GM23338 (cell line): ENCODE results near the gene MAPT. TPM values are rescaled to one million over a fixed set of nuclear protein-coding genes. Genes with fewer than 3 reads are reported as not detected.

Experiments
- ATAC-seq: fragments of 200-7000 bp; cut with Tn5 transposase; 3 replicates; pipeline ENCODE4 v1.9.1; 2020
- DNase-seq: peaks from one replicate; pipeline ENCODE4 v3.0.0-alpha.2; 2015; ENCODE audit warnings: low spot score
- H2AFZ ChIP-seq: fragments of 200-600 bp; sonication (generic); 2 replicates; pipeline ENCODE4 v1.8.0; 2016; ENCODE audit warnings: antibody characterized with exemption, mild to moderate bottlenecking, moderate library complexity
- H3F3A ChIP-seq: fragments of 200-600 bp; sonication (generic); replicated peaks from 2 replicates; pipeline ENCODE4 v1.8.0; 2017; ENCODE audit warnings: antibody characterized with exemption, mixed run types, low read depth
- H3K27ac ChIP-seq: fragments of 200-600 bp; sonication (generic); 2 replicates; pipeline ENCODE4 v1.6.1; 2016; ENCODE audit warnings: low read depth
- H3K27me3 ChIP-seq: fragments of 200-600 bp; sonication (generic); 2 replicates; pipeline ENCODE4 v1.8.0; 2016; ENCODE audit warnings: mild to moderate bottlenecking, mixed run types, moderate library complexity; ENCODE audit not compliant: insufficient read depth
- H3K36me3 ChIP-seq: fragments of 200-600 bp; sonication (generic); 2 replicates; pipeline ENCODE4 v1.8.0; 2016; ENCODE audit warnings: mild to moderate bottlenecking; ENCODE audit not compliant: insufficient read depth
- H3K4me1 ChIP-seq: fragments of 200-600 bp; sonication (generic); 2 replicates; pipeline ENCODE4 v1.8.0; 2016; ENCODE audit warnings: mild to moderate bottlenecking, moderate library complexity; ENCODE audit not compliant: insufficient read depth
- H3K4me2 ChIP-seq: fragments of 200-600 bp; sonication (generic); 2 replicates; pipeline ENCODE4 v1.7.1; 2017; ENCODE audit warnings: mixed run types
- H3K4me3 ChIP-seq: fragments of 200-600 bp; sonication (generic); 2 replicates; pipeline ENCODE4 v1.6.1; 2016; ENCODE audit warnings: mixed run types
- H3K79me2 ChIP-seq: fragments of 200-600 bp; sonication (generic); replicated peaks from 2 replicates; pipeline ENCODE4 v1.8.0; 2017; ENCODE audit warnings: mild to moderate bottlenecking; ENCODE audit not compliant: insufficient read depth
- H3K9me2 ChIP-seq: fragments of 200-600 bp; sonication (generic); 2 replicates; pipeline ENCODE4 v1.8.0; 2017; ENCODE audit not compliant: insufficient read depth
- H4K20me1 ChIP-seq: fragments of 200-600 bp; sonication (generic); replicated peaks from 2 replicates; pipeline ENCODE4 v1.8.0; 2017; ENCODE audit warnings: mild to moderate bottlenecking; ENCODE audit not compliant: insufficient read depth
- H3K27ac Mint-ChIP-seq: 2 replicates; pipeline ENCODE4 v1.8.0; 2020; ENCODE audit warnings: inconsistent platforms, mild to moderate bottlenecking, moderate library complexity, mixed read lengths
- H3K27me3 Mint-ChIP-seq: 3 replicates; pipeline ENCODE4 v1.8.0; 2022; ENCODE audit warnings: low read depth, mild to moderate bottlenecking, moderate library complexity, mixed read lengths, inconsistent platforms; ENCODE audit not compliant: insufficient read depth, poor library complexity
- H3K36me3 Mint-ChIP-seq: 3 replicates; pipeline ENCODE4 v1.8.0; 2021; ENCODE audit warnings: low read depth, mild to moderate bottlenecking, inconsistent platforms, moderate library complexity, mixed read lengths
- H3K4me1 Mint-ChIP-seq: 3 replicates; pipeline ENCODE4 v1.8.0; 2020; ENCODE audit warnings: mild to moderate bottlenecking, inconsistent platforms, mixed read lengths
- H3K4me3 Mint-ChIP-seq: 3 replicates; pipeline ENCODE4 v1.8.0; 2021; ENCODE audit warnings: moderate library complexity, mild to moderate bottlenecking, inconsistent platforms, mixed read lengths
- H3K9me3 Mint-ChIP-seq: 3 replicates; pipeline ENCODE4 v1.8.0; 2020; ENCODE audit warnings: moderate library complexity, mild to moderate bottlenecking, inconsistent platforms, mixed read lengths
- CREB1 ChIP-seq: fragments of 250-450 bp; sonication (Bioruptor Pico); IDR thresholded peaks from 2 replicates; pipeline ENCODE4 v1.5.0; 2020; ENCODE audit warnings: low read depth, mild to moderate bottlenecking, moderate library complexity
- ETS1 ChIP-seq: IDR thresholded peaks from 2 replicates; pipeline ENCODE4 v1.6.1; 2016; ENCODE audit warnings: antibody characterized with exemption
- POLR2AphosphoS5 ChIP-seq: IDR thresholded peaks from 2 replicates; pipeline ENCODE4 v1.6.1; 2016; ENCODE audit warnings: antibody characterized with exemption, low read depth
- STAT1 ChIP-seq: IDR thresholded peaks from one replicate; pipeline ENCODE4 v1.6.1; 2016; ENCODE audit warnings: antibody characterized with exemption; ENCODE audit not compliant: unreplicated experiment
- ZNF114 ChIP-seq: fragments of 250-450 bp; sonication (Bioruptor Pico); IDR thresholded peaks from 2 replicates; pipeline ENCODE4 v1.5.0; 2020; ENCODE audit warnings: mild to moderate bottlenecking, moderate library complexity
- polyA plus RNA-seq: library from polyadenylated mRNA; unstranded; fragments of >200 nt; fragmentation: Nextera tagmentation; extraction: Ambion mirVana; gene quantifications from 2 replicates; pipeline ENCODE4 v1.2.1, GENCODE V29; 2016
- total RNA-seq: library from RNA; depleted of rRNA; stranded (reverse); fragments of >200 nt; shearing (Covaris generic); gene quantifications from 2 replicates; pipeline ENCODE4 v1.2.3, GENCODE V29; 2014
- TF ChIP-seq, protein P1 (sequence below): fragments of 250-450 bp; sonication (Bioruptor Pico); IDR thresholded peaks from 2 replicates; pipeline ENCODE4 v1.5.0; 2020; ENCODE audit warnings: mild to moderate bottlenecking, moderate library complexity
- TF ChIP-seq, protein P2 (sequence below): IDR thresholded peaks from one replicate; pipeline ENCODE4 v1.6.1; 2018; ENCODE audit warnings: antibody characterized with exemption; ENCODE audit not compliant: unreplicated experiment

The MAPT gene
- total and polyA plus RNA-seq, 2 experiments from 2014 or later: 1.1 to 2.1 TPM

DNA sequence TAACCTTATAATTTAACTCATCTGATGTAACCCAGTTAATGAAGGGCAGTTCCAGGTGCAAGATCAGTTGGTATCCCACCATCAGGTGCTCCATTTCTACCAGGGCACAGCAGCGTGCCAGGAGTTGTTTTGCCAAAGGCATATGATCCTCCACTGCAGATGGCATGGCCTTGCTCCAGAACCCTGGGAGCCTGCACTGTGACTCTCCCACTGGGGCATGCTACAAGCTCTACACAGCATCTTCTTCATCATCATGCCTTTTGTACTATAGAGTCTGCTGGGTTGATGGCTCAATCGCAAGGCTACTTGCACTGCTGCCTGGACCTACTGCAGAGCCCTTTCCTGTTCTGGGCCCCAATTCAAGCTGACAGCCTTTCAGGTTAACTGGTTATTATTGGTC is 11.3 kb upstream of the MAPT start (continued):
- TF ChIP-seq, protein P1, sequence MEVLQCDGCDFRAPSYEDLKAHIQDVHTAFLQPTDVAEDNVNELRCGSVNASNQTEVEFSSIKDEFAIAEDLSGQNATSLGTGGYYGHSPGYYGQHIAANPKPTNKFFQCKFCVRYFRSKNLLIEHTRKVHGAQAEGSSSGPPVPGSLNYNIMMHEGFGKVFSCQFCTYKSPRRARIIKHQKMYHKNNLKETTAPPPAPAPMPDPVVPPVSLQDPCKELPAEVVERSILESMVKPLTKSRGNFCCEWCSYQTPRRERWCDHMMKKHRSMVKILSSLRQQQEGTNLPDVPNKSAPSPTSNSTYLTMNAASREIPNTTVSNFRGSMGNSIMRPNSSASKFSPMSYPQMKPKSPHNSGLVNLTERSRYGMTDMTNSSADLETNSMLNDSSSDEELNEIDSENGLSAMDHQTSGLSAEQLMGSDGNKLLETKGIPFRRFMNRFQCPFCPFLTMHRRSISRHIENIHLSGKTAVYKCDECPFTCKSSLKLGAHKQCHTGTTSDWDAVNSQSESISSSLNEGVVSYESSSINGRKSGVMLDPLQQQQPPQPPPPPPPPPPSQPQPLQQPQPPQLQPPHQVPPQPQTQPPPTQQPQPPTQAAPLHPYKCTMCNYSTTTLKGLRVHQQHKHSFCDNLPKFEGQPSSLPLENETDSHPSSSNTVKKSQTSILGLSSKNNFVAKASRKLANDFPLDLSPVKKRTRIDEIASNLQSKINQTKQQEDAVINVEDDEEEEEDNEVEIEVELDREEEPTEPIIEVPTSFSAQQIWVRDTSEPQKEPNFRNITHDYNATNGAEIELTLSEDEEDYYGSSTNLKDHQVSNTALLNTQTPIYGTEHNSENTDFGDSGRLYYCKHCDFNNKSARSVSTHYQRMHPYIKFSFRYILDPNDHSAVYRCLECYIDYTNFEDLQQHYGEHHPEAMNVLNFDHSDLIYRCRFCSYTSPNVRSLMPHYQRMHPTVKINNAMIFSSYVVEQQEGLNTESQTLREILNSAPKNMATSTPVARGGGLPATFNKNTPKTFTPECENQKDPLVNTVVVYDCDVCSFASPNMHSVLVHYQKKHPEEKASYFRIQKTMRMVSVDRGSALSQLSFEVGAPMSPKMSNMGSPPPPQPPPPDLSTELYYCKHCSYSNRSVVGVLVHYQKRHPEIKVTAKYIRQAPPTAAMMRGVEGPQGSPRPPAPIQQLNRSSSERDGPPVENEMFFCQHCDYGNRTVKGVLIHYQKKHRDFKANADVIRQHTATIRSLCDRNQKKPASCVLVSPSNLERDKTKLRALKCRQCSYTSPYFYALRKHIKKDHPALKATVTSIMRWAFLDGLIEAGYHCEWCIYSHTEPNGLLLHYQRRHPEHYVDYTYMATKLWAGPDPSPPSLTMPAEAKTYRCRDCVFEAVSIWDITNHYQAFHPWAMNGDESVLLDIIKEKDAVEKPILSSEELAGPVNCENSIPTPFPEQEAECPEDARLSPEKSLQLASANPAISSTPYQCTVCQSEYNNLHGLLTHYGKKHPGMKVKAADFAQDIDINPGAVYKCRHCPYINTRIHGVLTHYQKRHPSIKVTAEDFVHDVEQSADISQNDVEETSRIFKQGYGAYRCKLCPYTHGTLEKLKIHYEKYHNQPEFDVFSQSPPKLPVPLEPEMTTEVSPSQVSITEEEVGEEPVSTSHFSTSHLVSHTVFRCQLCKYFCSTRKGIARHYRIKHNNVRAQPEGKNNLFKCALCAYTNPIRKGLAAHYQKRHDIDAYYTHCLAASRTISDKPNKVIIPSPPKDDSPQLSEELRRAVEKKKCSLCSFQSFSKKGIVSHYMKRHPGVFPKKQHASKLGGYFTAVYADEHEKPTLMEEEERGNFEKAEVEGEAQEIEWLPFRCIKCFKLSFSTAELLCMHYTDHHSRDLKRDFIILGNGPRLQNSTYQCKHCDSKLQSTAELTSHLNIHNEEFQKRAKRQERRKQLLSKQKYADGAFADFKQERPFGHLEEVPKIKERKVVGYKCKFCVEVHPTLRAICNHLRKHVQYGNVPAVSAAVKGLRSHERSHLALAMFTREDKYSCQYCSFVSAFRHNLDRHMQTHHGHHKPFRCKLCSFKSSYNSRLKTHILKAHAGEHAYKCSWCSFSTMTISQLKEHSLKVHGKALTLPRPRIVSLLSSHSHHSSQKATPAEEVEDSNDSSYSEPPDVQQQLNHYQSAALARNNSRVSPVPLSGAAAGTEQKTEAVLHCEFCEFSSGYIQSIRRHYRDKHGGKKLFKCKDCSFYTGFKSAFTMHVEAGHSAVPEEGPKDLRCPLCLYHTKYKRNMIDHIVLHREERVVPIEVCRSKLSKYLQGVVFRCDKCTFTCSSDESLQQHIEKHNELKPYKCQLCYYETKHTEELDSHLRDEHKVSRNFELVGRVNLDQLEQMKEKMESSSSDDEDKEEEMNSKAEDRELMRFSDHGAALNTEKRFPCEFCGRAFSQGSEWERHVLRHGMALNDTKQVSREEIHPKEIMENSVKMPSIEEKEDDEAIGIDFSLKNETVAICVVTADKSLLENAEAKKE (CRISPR knock-in tag): no peak
- no peak for TF ChIP-seq ETS1
- no peak for TF ChIP-seq CREB1

DNA sequence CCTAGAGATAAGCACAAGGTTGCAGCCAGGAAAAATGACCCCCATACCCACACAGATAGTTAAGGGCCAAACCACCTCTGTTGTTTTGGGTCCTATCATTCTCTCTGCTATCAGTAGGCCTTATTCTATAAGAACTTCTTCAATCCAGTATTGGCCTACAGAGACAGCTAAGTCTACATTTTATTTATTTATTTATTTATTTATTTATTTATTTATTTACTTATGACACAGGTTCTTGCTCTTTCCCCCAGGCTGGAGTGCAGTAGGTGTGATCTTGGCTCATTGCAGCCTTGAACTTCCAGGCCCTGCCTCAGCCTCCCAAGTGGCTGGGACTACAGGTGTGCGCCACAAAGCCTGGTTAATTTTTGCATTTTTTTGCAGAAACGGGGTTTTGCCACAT is 7.5 kb upstream of the MAPT start:
- no peaks in the 10 kb centered on the region for H4K20me1 ChIP-seq
- peaks cover 11% of the 10 kb centered on the region for H3K27me3 Mint-ChIP-seq
- H3K36me3 ChIP-seq: no peaks in the 10 kb centered on the region
- H3K4me3 Mint-ChIP-seq: no peak overlapping the region
- 0 out of 2 replicates have a peak, but pooled peaks cover 6% of the 10 kb centered on the region for H3K27me3 ChIP-seq
- no peak overlapping the region for H3K4me3 ChIP-seq
- no peak overlapping the region for H2AFZ ChIP-seq
- no peaks in the 10 kb centered on the region; the same call in 2 of the 3 replicates for H3K9me3 Mint-ChIP-seq
- no peaks in the 10 kb centered on the region for H3F3A ChIP-seq
- no peak overlapping the region for H3K27ac Mint-ChIP-seq
- H3K4me2 ChIP-seq: no peak overlapping the region
- H3K36me3 Mint-ChIP-seq: no peaks in the 10 kb centered on the region
- no peaks in the 10 kb centered on the region for H3K4me1 Mint-ChIP-seq
- H3K4me1 ChIP-seq: no peaks in the 10 kb centered on the region
- ATAC-seq (no peak), DNase-seq (no peak)
- H3K27ac ChIP-seq: no peak overlapping the region
- no peaks in the 10 kb centered on the region for H3K79me2 ChIP-seq
- H3K9me2 ChIP-seq: no peaks in the 10 kb centered on the region
- TF ChIP-seq, protein P2, sequence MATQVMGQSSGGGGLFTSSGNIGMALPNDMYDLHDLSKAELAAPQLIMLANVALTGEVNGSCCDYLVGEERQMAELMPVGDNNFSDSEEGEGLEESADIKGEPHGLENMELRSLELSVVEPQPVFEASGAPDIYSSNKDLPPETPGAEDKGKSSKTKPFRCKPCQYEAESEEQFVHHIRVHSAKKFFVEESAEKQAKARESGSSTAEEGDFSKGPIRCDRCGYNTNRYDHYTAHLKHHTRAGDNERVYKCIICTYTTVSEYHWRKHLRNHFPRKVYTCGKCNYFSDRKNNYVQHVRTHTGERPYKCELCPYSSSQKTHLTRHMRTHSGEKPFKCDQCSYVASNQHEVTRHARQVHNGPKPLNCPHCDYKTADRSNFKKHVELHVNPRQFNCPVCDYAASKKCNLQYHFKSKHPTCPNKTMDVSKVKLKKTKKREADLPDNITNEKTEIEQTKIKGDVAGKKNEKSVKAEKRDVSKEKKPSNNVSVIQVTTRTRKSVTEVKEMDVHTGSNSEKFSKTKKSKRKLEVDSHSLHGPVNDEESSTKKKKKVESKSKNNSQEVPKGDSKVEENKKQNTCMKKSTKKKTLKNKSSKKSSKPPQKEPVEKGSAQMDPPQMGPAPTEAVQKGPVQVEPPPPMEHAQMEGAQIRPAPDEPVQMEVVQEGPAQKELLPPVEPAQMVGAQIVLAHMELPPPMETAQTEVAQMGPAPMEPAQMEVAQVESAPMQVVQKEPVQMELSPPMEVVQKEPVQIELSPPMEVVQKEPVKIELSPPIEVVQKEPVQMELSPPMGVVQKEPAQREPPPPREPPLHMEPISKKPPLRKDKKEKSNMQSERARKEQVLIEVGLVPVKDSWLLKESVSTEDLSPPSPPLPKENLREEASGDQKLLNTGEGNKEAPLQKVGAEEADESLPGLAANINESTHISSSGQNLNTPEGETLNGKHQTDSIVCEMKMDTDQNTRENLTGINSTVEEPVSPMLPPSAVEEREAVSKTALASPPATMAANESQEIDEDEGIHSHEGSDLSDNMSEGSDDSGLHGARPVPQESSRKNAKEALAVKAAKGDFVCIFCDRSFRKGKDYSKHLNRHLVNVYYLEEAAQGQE: no peak
- TF ChIP-seq POLR2AphosphoS5 (no peak), STAT1 (no peak), ZNF114 (CRISPR knock-in tag) (no peak)
